Neural cell (in vitro differentiated cells): Measurements from ENCODE around the gene TLL2. TPM values are rescaled to one million over a fixed set of nuclear protein-coding genes. Genes with fewer than 3 reads are reported as not detected.

Source experiments
- H2AFZ ChIP-seq: fragments of 200-600, 300-800 bp; sonication (generic), shearing (Covaris generic); 2 replicates; pipeline ENCODE4 v1.6.0; 2014; ENCODE audit warnings: low read depth, mild to moderate bottlenecking, antibody characterized with exemption, low read length, moderate library complexity
- H3F3A ChIP-seq: fragments of 200-600 bp; shearing (Covaris generic); 2 replicates; pipeline ENCODE4 v1.6.1; 2016; ENCODE audit warnings: mild to moderate bottlenecking, moderate library complexity, mixed read lengths, antibody characterized with exemption, low read length; ENCODE audit not compliant: insufficient read depth, poor library complexity, severe bottlenecking
- H3K27ac ChIP-seq: fragments of 200-600, 300-800 bp; sonication (generic), shearing (Covaris generic); 2 replicates; pipeline ENCODE4 v1.5.1; 2014; ENCODE audit warnings: mild to moderate bottlenecking, low read length, moderate library complexity
- H3K27me3 ChIP-seq: fragments of 300-800, 200-600 bp; sonication (generic), shearing (Covaris generic); 2 replicates; pipeline ENCODE4 v1.6.0; 2014; ENCODE audit warnings: mild to moderate bottlenecking, low read depth, low read length, moderate library complexity; ENCODE audit not compliant: insufficient read depth
- H3K36me3 ChIP-seq: fragments of 300-800, 200-600 bp; sonication (generic), shearing (Covaris generic); 2 replicates; pipeline ENCODE4 v1.5.1; 2014; ENCODE audit warnings: mild to moderate bottlenecking, antibody characterized with exemption, low read length, moderate library complexity; ENCODE audit not compliant: insufficient read depth
- H3K4me2 ChIP-seq: fragments of 300-800, 200-600 bp; sonication (generic), shearing (Covaris generic); 2 replicates; pipeline ENCODE4 v1.6.0; 2014; ENCODE audit warnings: mild to moderate bottlenecking, low read length
- H3K4me3 ChIP-seq: fragments of 300-800, 200-600 bp; sonication (generic), shearing (Covaris generic); 2 replicates; pipeline ENCODE4 v1.5.1; 2014; ENCODE audit warnings: mild to moderate bottlenecking, low read length, moderate library complexity
- H3K79me2 ChIP-seq: fragments of 200-600 bp; shearing (Covaris generic); replicated peaks from 2 replicates; pipeline ENCODE4 v1.6.0; 2014; ENCODE audit warnings: mild to moderate bottlenecking, low read length, moderate library complexity; ENCODE audit not compliant: insufficient read depth
- H3K9ac ChIP-seq: fragments of 300-800, 200-600 bp; sonication (generic), shearing (Covaris generic); 2 replicates; pipeline ENCODE4 v1.6.1; 2016; ENCODE audit warnings: mild to moderate bottlenecking, low read length, mixed read lengths
- H3K9me2 ChIP-seq: fragments of 200-600 bp; shearing (Covaris generic); 2 replicates; pipeline ENCODE4 v1.6.1; 2016; ENCODE audit warnings: mild to moderate bottlenecking, low read length, mixed read lengths; ENCODE audit not compliant: insufficient read depth
- H3K9me3 ChIP-seq: fragments of 200-600, 300-800 bp; sonication (generic), shearing (Covaris generic); 2 replicates; pipeline ENCODE4 v1.6.1; 2016; ENCODE audit warnings: mild to moderate bottlenecking, mixed run types, low read length, moderate library complexity, mixed read lengths
- H4K20me1 ChIP-seq: fragments of 200-600 bp; shearing (Covaris generic); 2 replicates; pipeline ENCODE4 v1.6.1; 2016; ENCODE audit warnings: mild to moderate bottlenecking, mixed run types; ENCODE audit not compliant: insufficient read depth
- EP300 ChIP-seq: fragments of 450-650 bp; conservative IDR thresholded peaks from 2 replicates; pipeline ENCODE4 v1.6.1; 2014; ENCODE audit warnings: antibody characterized with exemption, mild to moderate bottlenecking, moderate library complexity; ENCODE audit not compliant: poor library complexity, severe bottlenecking
- EZH2 ChIP-seq: fragments of 200-600, 300-800 bp; shearing (Covaris generic), sonication (generic); IDR thresholded peaks from 2 replicates; pipeline ENCODE4 v1.6.1; 2014; ENCODE audit warnings: antibody characterized with exemption, low read length, borderline replicate concordance, mild to moderate bottlenecking; ENCODE audit not compliant: insufficient read depth, poor library complexity, severe bottlenecking
- MXI1 ChIP-seq: fragments of 450-650 bp; conservative IDR thresholded peaks from 2 replicates; pipeline ENCODE4 v1.6.1; 2014; ENCODE audit warnings: antibody characterized with exemption, mild to moderate bottlenecking; ENCODE audit not compliant: poor library complexity, severe bottlenecking
- POLR2AphosphoS5 ChIP-seq: IDR thresholded peaks from 2 replicates; pipeline ENCODE4 v1.6.1; 2012
- RAD21 ChIP-seq: fragments of 450-650 bp; conservative IDR thresholded peaks from 2 replicates; pipeline ENCODE4 v1.6.1; 2014; ENCODE audit warnings: antibody characterized with exemption, mild to moderate bottlenecking, moderate library complexity
- REST ChIP-seq: IDR thresholded peaks from 2 replicates; pipeline ENCODE4 v1.6.1; 2012; ENCODE audit warnings: borderline replicate concordance
- SMC3 ChIP-seq: fragments of 450-650 bp; conservative IDR thresholded peaks from 2 replicates; pipeline ENCODE4 v1.6.1; 2014; ENCODE audit warnings: antibody characterized with exemption, mild to moderate bottlenecking, moderate library complexity; ENCODE audit not compliant: poor library complexity
- TAF1 ChIP-seq: IDR thresholded peaks from 2 replicates; pipeline ENCODE4 v1.6.1; 2012; ENCODE audit warnings: low read depth
- polyA plus RNA-seq: library from polyadenylated mRNA; depleted of rRNA; stranded (reverse); fragments of >200 nt; gene quantifications from 2 replicates; pipeline ENCODE4 v1.2.3, GENCODE V29; 2014
- TF ChIP-seq, protein P1 (sequence below): fragments of 450-650 bp; IDR thresholded peaks from 2 replicates; pipeline ENCODE4 v1.5.1; 2014; ENCODE audit warnings: antibody characterized with exemption, mild to moderate bottlenecking, moderate library complexity; ENCODE audit not compliant: poor library complexity, severe bottlenecking

TLL2 gene
- polyA plus RNA-seq, 1 donor from 2014 or later, result 0.11 TPM

GRCh38 chr10:96441322-96441885 lies 72.3 kb downstream of the TLL2 start:
- TF ChIP-seq, protein P1, sequence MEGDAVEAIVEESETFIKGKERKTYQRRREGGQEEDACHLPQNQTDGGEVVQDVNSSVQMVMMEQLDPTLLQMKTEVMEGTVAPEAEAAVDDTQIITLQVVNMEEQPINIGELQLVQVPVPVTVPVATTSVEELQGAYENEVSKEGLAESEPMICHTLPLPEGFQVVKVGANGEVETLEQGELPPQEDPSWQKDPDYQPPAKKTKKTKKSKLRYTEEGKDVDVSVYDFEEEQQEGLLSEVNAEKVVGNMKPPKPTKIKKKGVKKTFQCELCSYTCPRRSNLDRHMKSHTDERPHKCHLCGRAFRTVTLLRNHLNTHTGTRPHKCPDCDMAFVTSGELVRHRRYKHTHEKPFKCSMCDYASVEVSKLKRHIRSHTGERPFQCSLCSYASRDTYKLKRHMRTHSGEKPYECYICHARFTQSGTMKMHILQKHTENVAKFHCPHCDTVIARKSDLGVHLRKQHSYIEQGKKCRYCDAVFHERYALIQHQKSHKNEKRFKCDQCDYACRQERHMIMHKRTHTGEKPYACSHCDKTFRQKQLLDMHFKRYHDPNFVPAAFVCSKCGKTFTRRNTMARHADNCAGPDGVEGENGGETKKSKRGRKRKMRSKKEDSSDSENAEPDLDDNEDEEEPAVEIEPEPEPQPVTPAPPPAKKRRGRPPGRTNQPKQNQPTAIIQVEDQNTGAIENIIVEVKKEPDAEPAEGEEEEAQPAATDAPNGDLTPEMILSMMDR, result no peak
- TF ChIP-seq EP300 (no peak), SMC3 (no peak), RAD21 (no peak), EZH2 (no peak), MXI1 (no peak), REST (no peak), POLR2AphosphoS5 (no peak), TAF1 (no peak)
- Histone ChIP-seq H3K36me3 (no peaks in the 10 kb centered on the region), H2AFZ (no peak overlapping the region)

GRCh38 chr10:96440361-96441292 lies 73.1 kb downstream of the TLL2 start:
- TF ChIP-seq RAD21 (no peak), TAF1 (no peak), EP300 (no peak), MXI1 (no peak), SMC3 (no peak), REST (no peak), EZH2 (no peak), POLR2AphosphoS5 (no peak)
- TF ChIP-seq, protein P1, result no peak
- no peaks in the 10 kb centered on the region for H3K9me2 ChIP-seq
- no peak overlapping the region for H3K9ac ChIP-seq
- no peaks in the 10 kb centered on the region for H3F3A ChIP-seq
- no peak overlapping the region for H3K4me3 ChIP-seq
- no peaks in the 10 kb centered on the region for H3K9me3 ChIP-seq
- H3K79me2 ChIP-seq, result no peaks in the 10 kb centered on the region
- no peaks in the 10 kb centered on the region for H4K20me1 ChIP-seq
- H3K4me2 ChIP-seq, result no peak overlapping the region
- no peaks in the 10 kb centered on the region for H3K27me3 ChIP-seq
- no peaks in the 10 kb centered on the region for H3K36me3 ChIP-seq
- no peak overlapping the region for H2AFZ ChIP-seq
- no peak overlapping the region for H3K27ac ChIP-seq

More at GRCh38 chr10:96441322-96441885, 72.3 kb downstream of the TLL2 start:
- Histone ChIP-seq H3K4me3 (no peak overlapping the region), H4K20me1 (no peaks in the 10 kb centered on the region), H3K9me3 (no peaks in the 10 kb centered on the region), H3K9me2 (no peaks in the 10 kb centered on the region), H3F3A (no peaks in the 10 kb centered on the region), H3K4me2 (no peak overlapping the region), H3K9ac (no peak overlapping the region), H3K27me3 (no peaks in the 10 kb centered on the region), H3K27ac (no peak overlapping the region), H3K79me2 (no peaks in the 10 kb centered on the region)
